ENCODE results near the gene LTBP2.

The LTBP2 gene

GRCh38 chr14:74524812-74525135 lies 87.3 kb downstream of the LTBP2 start:
- no peak overlapping the region for H3K4me3 Mint-ChIP-seq
- H3K36me3 Mint-ChIP-seq (ENCODE audit: low read depth): no peaks in the 10 kb centered on the region
- H3K27me3 Mint-ChIP-seq (ENCODE audit: low read depth): no peaks in the 10 kb centered on the region
- H3K9me3 Mint-ChIP-seq: no peaks in the 10 kb centered on the region
- H3K27ac Mint-ChIP-seq: peak overlapping the region in 1 of 3 experiments; percentile 54
- TF ChIP-seq, protein P1, sequence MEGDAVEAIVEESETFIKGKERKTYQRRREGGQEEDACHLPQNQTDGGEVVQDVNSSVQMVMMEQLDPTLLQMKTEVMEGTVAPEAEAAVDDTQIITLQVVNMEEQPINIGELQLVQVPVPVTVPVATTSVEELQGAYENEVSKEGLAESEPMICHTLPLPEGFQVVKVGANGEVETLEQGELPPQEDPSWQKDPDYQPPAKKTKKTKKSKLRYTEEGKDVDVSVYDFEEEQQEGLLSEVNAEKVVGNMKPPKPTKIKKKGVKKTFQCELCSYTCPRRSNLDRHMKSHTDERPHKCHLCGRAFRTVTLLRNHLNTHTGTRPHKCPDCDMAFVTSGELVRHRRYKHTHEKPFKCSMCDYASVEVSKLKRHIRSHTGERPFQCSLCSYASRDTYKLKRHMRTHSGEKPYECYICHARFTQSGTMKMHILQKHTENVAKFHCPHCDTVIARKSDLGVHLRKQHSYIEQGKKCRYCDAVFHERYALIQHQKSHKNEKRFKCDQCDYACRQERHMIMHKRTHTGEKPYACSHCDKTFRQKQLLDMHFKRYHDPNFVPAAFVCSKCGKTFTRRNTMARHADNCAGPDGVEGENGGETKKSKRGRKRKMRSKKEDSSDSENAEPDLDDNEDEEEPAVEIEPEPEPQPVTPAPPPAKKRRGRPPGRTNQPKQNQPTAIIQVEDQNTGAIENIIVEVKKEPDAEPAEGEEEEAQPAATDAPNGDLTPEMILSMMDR (IDR thresholded peaks at IDR 0.05; ENCODE audit: unreplicated experiment in 3 of 3): no peak
- peaks cover 17% of the 10 kb centered on the region for H3K4me1 Mint-ChIP-seq

GRCh38 chr14:74524076-74524811 lies 87.8 kb downstream of the LTBP2 start:
- H3K4me1 Mint-ChIP-seq: peaks cover 17% of the 10 kb centered on the region
- H3K4me3 Mint-ChIP-seq: no peak overlapping the region
- no peaks in the 10 kb centered on the region for H3K9me3 Mint-ChIP-seq
- TF ChIP-seq, protein P1 (IDR thresholded peaks at IDR 0.05; ENCODE audit: unreplicated experiment in 3 of 3): no peak
- H3K27ac Mint-ChIP-seq: no peak overlapping the region
- H3K36me3 Mint-ChIP-seq (ENCODE audit: low read depth): no peaks in the 10 kb centered on the region
- H3K27me3 Mint-ChIP-seq (ENCODE audit: low read depth): no peaks in the 10 kb centered on the region

- Mint-ChIP-seq H3K4me1 (peaks cover 17% of the 10 kb centered on the region), H3K27me3 (ENCODE audit: low read depth) (no peaks in the 10 kb centered on the region), H3K9me3 (no peaks in the 10 kb centered on the region), H3K4me3 (no peak overlapping the region), H3K36me3 (ENCODE audit: low read depth) (no peaks in the 10 kb centered on the region), H3K27ac (no peak overlapping the region)
- TF ChIP-seq, protein P1 (IDR thresholded peaks at IDR 0.05; ENCODE audit: unreplicated experiment in 3 of 3): no peak
These were observed 89.3 kb downstream of the LTBP2 start for GRCh38 chr14:74522740-74523139.

GRCh38 chr14:74521756-74522155 lies 90.3 kb downstream of the LTBP2 start:
- Mint-ChIP-seq H3K27me3 (ENCODE audit: low read depth) (no peaks in the 10 kb centered on the region), H3K9me3 (no peaks in the 10 kb centered on the region), H3K27ac (no peak overlapping the region), H3K4me1 (peaks cover 17% of the 10 kb centered on the region), H3K4me3 (no peak overlapping the region), H3K36me3 (ENCODE audit: low read depth) (no peaks in the 10 kb centered on the region)
- TF ChIP-seq, protein P1 (IDR thresholded peaks at IDR 0.05; ENCODE audit: unreplicated experiment in 3 of 3): no peak

- Mint-ChIP-seq H3K4me1 (no peaks in the 10 kb centered on the region), H3K27me3 (ENCODE audit: low read depth) (no peaks in the 10 kb centered on the region), H3K36me3 (ENCODE audit: low read depth) (no peaks in the 10 kb centered on the region), H3K27ac (no peak overlapping the region), H3K4me3 (no peak overlapping the region), H3K9me3 (no peaks in the 10 kb centered on the region)
- TF ChIP-seq, protein P1 (IDR thresholded peaks at IDR 0.05; ENCODE audit: unreplicated experiment in 3 of 3): no peak
These were observed 92.5 kb downstream of the LTBP2 start for GRCh38 chr14:74519316-74520074.
